SU-DHL-6 (cell line): ENCODE measurements around the gene WDR19.

Experiments used
- EZH2phosphoT487 ChIP-seq: fragments of 200-600 bp; sonication (generic), shearing (Covaris generic); conservative IDR thresholded peaks from 2 replicates; pipeline ENCODE4 v1.6.1; 2018; ENCODE audit warnings: mild to moderate bottlenecking, antibody characterized with exemption, low read length, moderate library complexity, mixed read lengths
- TF ChIP-seq, protein P1 (sequence below): fragments of 200-600 bp; sonication (generic); IDR thresholded peaks from one replicate; pipeline ENCODE4 v1.5.1; 2017; ENCODE audit warnings: antibody characterized with exemption, mild to moderate bottlenecking, low read length, moderate library complexity; ENCODE audit not compliant: insufficient read depth, poor library complexity, severe bottlenecking

GRCh38 chr4:39233783-39234182 is 51.5 kb downstream of the WDR19 start:
- TF ChIP-seq, protein P1, sequence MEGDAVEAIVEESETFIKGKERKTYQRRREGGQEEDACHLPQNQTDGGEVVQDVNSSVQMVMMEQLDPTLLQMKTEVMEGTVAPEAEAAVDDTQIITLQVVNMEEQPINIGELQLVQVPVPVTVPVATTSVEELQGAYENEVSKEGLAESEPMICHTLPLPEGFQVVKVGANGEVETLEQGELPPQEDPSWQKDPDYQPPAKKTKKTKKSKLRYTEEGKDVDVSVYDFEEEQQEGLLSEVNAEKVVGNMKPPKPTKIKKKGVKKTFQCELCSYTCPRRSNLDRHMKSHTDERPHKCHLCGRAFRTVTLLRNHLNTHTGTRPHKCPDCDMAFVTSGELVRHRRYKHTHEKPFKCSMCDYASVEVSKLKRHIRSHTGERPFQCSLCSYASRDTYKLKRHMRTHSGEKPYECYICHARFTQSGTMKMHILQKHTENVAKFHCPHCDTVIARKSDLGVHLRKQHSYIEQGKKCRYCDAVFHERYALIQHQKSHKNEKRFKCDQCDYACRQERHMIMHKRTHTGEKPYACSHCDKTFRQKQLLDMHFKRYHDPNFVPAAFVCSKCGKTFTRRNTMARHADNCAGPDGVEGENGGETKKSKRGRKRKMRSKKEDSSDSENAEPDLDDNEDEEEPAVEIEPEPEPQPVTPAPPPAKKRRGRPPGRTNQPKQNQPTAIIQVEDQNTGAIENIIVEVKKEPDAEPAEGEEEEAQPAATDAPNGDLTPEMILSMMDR: no peak
- no peak for TF ChIP-seq EZH2phosphoT487
